MM.1S (cell line): ENCODE data around the gene PRR36.

Experiments
- DNase-seq: peaks from one replicate; pipeline ENCODE4 v3.0.0-alpha.2; 2015
- H2AFZ ChIP-seq: fragments of 300-600 bp; sonication (generic); 2 replicates; pipeline ENCODE4 v1.6.0; 2016; ENCODE audit warnings: antibody characterized with exemption, low read length
- H3F3A ChIP-seq: fragments of 300-600 bp; sonication (generic); 2 replicates; pipeline ENCODE4 v1.6.1; 2016; ENCODE audit warnings: mild to moderate bottlenecking, antibody characterized with exemption, low read length, moderate library complexity, mixed read lengths; ENCODE audit not compliant: insufficient read depth
- H3K27ac ChIP-seq: fragments of 300-600 bp; sonication (generic); 2 replicates; pipeline ENCODE4 v1.5.1; 2016; ENCODE audit warnings: mild to moderate bottlenecking, low read length
- H3K27me3 ChIP-seq: fragments of 300-600 bp; sonication (generic); replicated peaks from 2 replicates; pipeline ENCODE4 v1.6.0; 2016; ENCODE audit warnings: low read length; ENCODE audit not compliant: insufficient read depth
- H3K36me3 ChIP-seq: fragments of 300-600 bp; sonication (generic); replicated peaks from 2 replicates; pipeline ENCODE4 v1.6.1; 2016; ENCODE audit warnings: mild to moderate bottlenecking, low read length, mixed read lengths; ENCODE audit not compliant: insufficient read depth
- H3K4me1 ChIP-seq: fragments of 300-600 bp; sonication (generic); 2 replicates; pipeline ENCODE4 v1.6.1; 2016; ENCODE audit warnings: low read length, mixed read lengths
- H3K4me2 ChIP-seq: fragments of 300-600 bp; sonication (generic); 2 replicates; pipeline ENCODE4 v1.6.0; 2016; ENCODE audit warnings: low read depth, low read length
- H3K4me3 ChIP-seq: fragments of 300-600 bp; sonication (generic); 2 replicates; pipeline ENCODE4 v1.5.1; 2016; ENCODE audit warnings: low read length, mixed read lengths
- H3K79me2 ChIP-seq: fragments of 300-600 bp; sonication (generic); 2 replicates; pipeline ENCODE4 v1.6.1; 2016; ENCODE audit warnings: mixed run types, low read length, mixed read lengths
- H3K9ac ChIP-seq: fragments of 300-600 bp; sonication (generic); 2 replicates; pipeline ENCODE4 v1.6.1; 2016; ENCODE audit warnings: low read length, mixed read lengths
- H3K9me2 ChIP-seq: fragments of 300-600 bp; sonication (generic); replicated peaks from 2 replicates; pipeline ENCODE4 v1.6.1; 2016; ENCODE audit warnings: mild to moderate bottlenecking, low read length, mixed read lengths; ENCODE audit not compliant: insufficient read depth
- H3K9me3 ChIP-seq: fragments of 300-600 bp; sonication (generic); replicated peaks from 2 replicates; pipeline ENCODE4 v1.6.1; 2016; ENCODE audit warnings: mild to moderate bottlenecking, low read length, mixed read lengths; ENCODE audit not compliant: insufficient read depth
- H4K20me1 ChIP-seq: fragments of 300-600 bp; sonication (generic); 2 replicates; pipeline ENCODE4 v1.6.1; 2016; ENCODE audit warnings: mild to moderate bottlenecking, low read length, moderate library complexity, mixed read lengths; ENCODE audit not compliant: insufficient read depth
- CTCF ChIP-seq: fragments of 300-600 bp; sonication (generic); IDR thresholded peaks from 2 replicates; pipeline ENCODE4 v1.5.1; 2016; ENCODE audit warnings: antibody characterized with exemption, low read length, mixed read lengths
- EZH2 ChIP-seq: fragments of 300-600 bp; sonication (generic); optimal IDR thresholded peaks from 2 replicates; pipeline ENCODE3; 2017; ENCODE audit warnings: low read depth, mild to moderate bottlenecking, antibody characterized with exemption, low read length, mixed read lengths
- EZH2phosphoT487 ChIP-seq: fragments of 300-600 bp; sonication (generic); IDR thresholded peaks from 2 replicates; pipeline ENCODE4 v1.6.1; 2018; ENCODE audit warnings: antibody characterized with exemption, low read length

The PRR36 gene

GRCh38 chr19:7915250-7916102, 41.3 kb upstream of the PRR36 start:
- no peak for DNase-seq
- Histone ChIP-seq H3K36me3 (no peaks in the 10 kb centered on the region; the same call in 1 of the 2 replicates), H3K9me3 (no peaks in the 10 kb centered on the region), H3K9ac (no peak overlapping the region), H2AFZ (no peak overlapping the region), H3K79me2 (no peaks in the 10 kb centered on the region), H3K4me3 (peak overlapping the region; percentile 53), H4K20me1 (0 out of 2 replicates have a peak, but pooled peaks cover 3% of the 10 kb centered on the region), H3K9me2 (no peaks in the 10 kb centered on the region), H3K4me2 (peak overlapping the region; percentile 96), H3K27me3 (peaks cover 30% of the 10 kb centered on the region), H3F3A (peaks cover 18% of the 10 kb centered on the region), H3K27ac (no peak overlapping the region), H3K4me1 (peaks cover 10% of the 10 kb centered on the region; the same call in 1 of the 2 replicates)
- TF ChIP-seq EZH2phosphoT487 = no peak
- no peak for TF ChIP-seq CTCF

DNA sequence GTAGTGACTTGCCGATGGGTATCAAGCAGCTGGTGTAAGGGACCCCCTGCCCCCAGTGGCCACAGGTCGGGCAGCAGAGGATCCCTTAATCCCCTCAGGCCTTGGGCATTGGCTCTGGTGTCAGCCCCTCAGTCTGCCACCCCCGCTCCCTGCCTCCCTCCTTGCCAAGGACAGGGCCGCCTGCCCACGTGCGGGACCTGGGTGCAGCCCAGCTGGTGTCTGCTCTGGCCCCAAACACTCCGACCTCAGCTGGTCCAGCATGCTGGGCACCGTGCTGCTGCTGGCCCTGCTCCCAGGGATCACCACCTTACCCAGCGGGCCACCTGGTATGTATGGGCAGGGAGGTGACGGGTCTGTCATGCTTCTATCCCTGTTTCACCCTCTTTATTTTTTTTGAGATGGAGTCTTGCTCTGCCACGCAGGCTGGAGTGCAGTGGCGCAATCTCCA, 40.4 kb upstream of the PRR36 start, which contains the start of gene TGFBR3L:
TGFBR3L (plus strand) TSS at position 233 of the 448 bp plus-strand sequence.
- Histone ChIP-seq H3K9me3 (no peaks in the 10 kb centered on the region), H4K20me1 (0 out of 2 replicates have a peak, but pooled peaks cover 6% of the 10 kb centered on the region), H3K9me2 (no peaks in the 10 kb centered on the region), H3F3A (peaks cover 14% of the 10 kb centered on the region), H3K27me3 (peaks cover 30% of the 10 kb centered on the region), H3K4me3 (no peak within 1 kb of the TSS), H3K4me1 (peaks cover 10% of the 10 kb centered on the region; the same call in 1 of the 2 replicates), H2AFZ (no peak within 1 kb of the TSS), H3K9ac (no peak within 1 kb of the TSS), H3K27ac (no peak within 1 kb of the TSS), H3K79me2 (no peaks in the 10 kb centered on the region), H3K4me2 (no peak within 1 kb of the TSS), H3K36me3 (no peaks in the 10 kb centered on the region; the same call in 1 of the 2 replicates)
- no peak for TF ChIP-seq EZH2phosphoT487
- TF ChIP-seq EZH2 = no peak
- no peak for TF ChIP-seq CTCF
- no peak for DNase-seq

GRCh38 chr19:7914099-7914498, 39.9 kb upstream of the PRR36 start:
- peaks cover 10% of the 10 kb centered on the region; the same call in 1 of the 2 replicates for H3F3A ChIP-seq
- H3K9ac ChIP-seq = no peak overlapping the region
- H3K4me3 ChIP-seq = no peak overlapping the region
- H3K9me3 ChIP-seq = no peaks in the 10 kb centered on the region
- no peak for TF ChIP-seq EZH2
- TF ChIP-seq CTCF = no peak
- no peak for TF ChIP-seq EZH2phosphoT487
- no peak for DNase-seq
- H3K4me1 ChIP-seq = peaks cover 10% of the 10 kb centered on the region; the same call in 1 of the 2 replicates
- no peaks in the 10 kb centered on the region for H3K9me2 ChIP-seq
- no peak overlapping the region for H2AFZ ChIP-seq
- no peaks in the 10 kb centered on the region; the same call in 1 of the 2 replicates for H3K36me3 ChIP-seq
- peaks cover 4% of the 10 kb centered on the region for H3K79me2 ChIP-seq
- peaks cover 30% of the 10 kb centered on the region for H3K27me3 ChIP-seq
- H3K4me2 ChIP-seq = no peak overlapping the region
- 0 out of 2 replicates have a peak, but pooled peaks cover 6% of the 10 kb centered on the region for H4K20me1 ChIP-seq
- H3K27ac ChIP-seq = no peak overlapping the region
